Thymus (tissue), 14 donors: ENCODE measurements around the gene USP32. TPM values are rescaled to one million over a fixed set of nuclear protein-coding genes. Genes with fewer than 3 reads are reported as not detected.
"Not testable (repeated sequence)": the region's sequence is repeated elsewhere in the genome, so short reads cannot be mapped to it uniquely, and the experiment has no call there.

ENCODE experiments used
- DNase-seq, 9 donors: peaks; one replicate each; pipeline ENCODE4 v3.0.0-alpha.2; 2013; ENCODE audit warnings: low spot score in 9 of 9, low read depth in 6 of 9, missing footprints in 1 of 9
- H3K27ac ChIP-seq, 2 donors: one replicate each; pipeline ENCODE4 v1.5.1; 2013; ENCODE audit warnings: control low read depth in 1 of 2, low read depth in 1 of 2, low read length in 1 of 2, mild to moderate bottlenecking in 1 of 2, moderate library complexity in 1 of 2
- H3K27me3 ChIP-seq, 2 donors: one replicate each; pipeline ENCODE4 v1.5.1; 2013; ENCODE audit warnings: low read length in 1 of 2; ENCODE audit not compliant: control insufficient read depth in 2 of 2, insufficient read depth in 1 of 2
- H3K36me3 ChIP-seq, 2 donors: one replicate each; pipeline ENCODE4 v1.5.1; 2013; ENCODE audit warnings: low read length in 1 of 2, mild to moderate bottlenecking in 1 of 2, moderate library complexity in 1 of 2; ENCODE audit not compliant: control insufficient read depth in 2 of 2, insufficient read depth in 2 of 2
- H3K4me1 ChIP-seq, 2 donors: one replicate each; pipeline ENCODE4 v1.5.1; 2013; ENCODE audit warnings: low read length in 2 of 2; ENCODE audit not compliant: control insufficient read depth in 2 of 2, insufficient read depth in 2 of 2
- H3K4me3 ChIP-seq, 2 donors: one replicate each; pipeline ENCODE4 v1.5.1; 2013; ENCODE audit warnings: low read length in 2 of 2, control low read depth in 1 of 2, mild to moderate bottlenecking in 1 of 2
- H3K9me3 ChIP-seq, 2 donors: one replicate each; pipeline ENCODE4 v1.5.1; 2013; ENCODE audit warnings: low read length in 1 of 2, mild to moderate bottlenecking in 1 of 2; ENCODE audit not compliant: control insufficient read depth in 2 of 2, insufficient read depth in 1 of 2
- WGBS: extraction: QIAGEN DNeasy Blood & Tissue Kit; methylation state at CpG from one replicate; pipeline ENCODE4 v1.1.7; 2013; 5-methylcytosine and 5-hydroxymethylcytosine counted together
- long read RNA-seq, 10 donors: transcript quantifications; one replicate each; lab custom pipeline, GENCODE V29; 2026
- polyA plus RNA-seq: library from polyadenylated mRNA; stranded (reverse); fragments of 200-250 nt; gene quantifications from one replicate; pipeline ENCODE4 v1.2.3, GENCODE V29; 2013
- total RNA-seq: library from RNA; stranded (reverse); fragments of 120-200 nt; gene quantifications from one replicate; pipeline ENCODE4 v1.2.4, GENCODE V29; 2013
- donor health status: healthy.

Gene USP32
- 26.4 TPM for total RNA-seq
- polyA plus RNA-seq = 10.0 TPM
- long read RNA-seq, donor 1 = 0 reads
- long read RNA-seq, donor 2 = 0 reads
- long read RNA-seq, donor 3, partial matches to known transcripts = 5 of 5 reads
- long read RNA-seq, donor 3, other reads (novel, unspliced or antisense) = 0 of 5 reads
- long read RNA-seq, donor 4, partial matches to known transcripts = 0 of 1 reads
- long read RNA-seq, donor 4, other reads (novel, unspliced or antisense) = 0 of 1 reads
- long read RNA-seq, donor 5, partial matches to known transcripts = 0 of 1 reads
- long read RNA-seq, donor 5, other reads (novel, unspliced or antisense) = 0 of 1 reads
- long read RNA-seq, donor 6, full-length matches to known transcripts = 2 of 2 reads
- long read RNA-seq, donor 6, partial matches to known transcripts = 0 of 2 reads
- long read RNA-seq, donor 6, other reads (novel, unspliced or antisense) = 0 of 2 reads
- long read RNA-seq, donor 7 = 0 reads
- long read RNA-seq, donor 8, partial matches to known transcripts = 0 of 1 reads
- long read RNA-seq, donor 8, other reads (novel, unspliced or antisense) = 0 of 1 reads
- long read RNA-seq, donor 9, full-length matches to known transcripts = 1 of 1 reads
- long read RNA-seq, donor 9, partial matches to known transcripts = 0 of 1 reads
- long read RNA-seq, donor 9, other reads (novel, unspliced or antisense) = 0 of 1 reads
- long read RNA-seq, donor 10 = 0 reads

GRCh38 chr17:60392042-60392844, at the start of gene USP32:
USP32 (minus strand) TSS chr17:60392133; CDS start chr17:60391939, 194 bp downstream.
- no peaks in the 10 kb centered on the region for H3K9me3 ChIP-seq
- peak; percentile 82 to 97 (median 95) for DNase-seq
- H3K36me3 ChIP-seq = no peaks in the 10 kb centered on the region
- peaks cover 14 to 15% of the 10 kb centered on the region in 2 donors for H3K4me1 ChIP-seq
- peak within 1 kb of the TSS; percentile 79 to 80 for H3K4me3 ChIP-seq
- no peaks in the 10 kb centered on the region for H3K27me3 ChIP-seq
- WGBS = under 1% methylated on average over 68 of the region's 68 CpGs
- H3K27ac ChIP-seq = peak within 1 kb of the TSS; percentile 90 to 92

- WGBS = 66% methylated on average over 2 of the region's 2 CpGs
- no peaks in the 10 kb centered on the region for H3K9me3 ChIP-seq
- H3K4me3 ChIP-seq = no peak overlapping the region
- no peaks in the 10 kb centered on the region for H3K27me3 ChIP-seq
- peaks cover 0 to 2% of the 10 kb centered on the region in 2 donors for H3K4me1 ChIP-seq
- no peak overlapping the region for H3K27ac ChIP-seq
- DNase-seq = no peak
- no peaks in the 10 kb centered on the region for H3K36me3 ChIP-seq
Measured at GRCh38 chr17:60439501-60439900, 47.6 kb upstream of the USP32 start.

GRCh38 chr17:60436676-60437075, 44.7 kb upstream of the USP32 start:
- no peak overlapping the region for H3K27ac ChIP-seq
- WGBS = 62% methylated on average over 5 of the region's 5 CpGs
- H3K36me3 ChIP-seq = no peaks in the 10 kb centered on the region
- H3K9me3 ChIP-seq = no peaks in the 10 kb centered on the region
- no peaks in the 10 kb centered on the region for H3K27me3 ChIP-seq
- no peak for DNase-seq
- no peak overlapping the region for H3K4me3 ChIP-seq
- H3K4me1 ChIP-seq = peaks cover 0 to 2% of the 10 kb centered on the region in 2 donors

- Histone ChIP-seq H3K4me3 (no peak overlapping the region), H3K9me3 (no peaks in the 10 kb centered on the region), H3K36me3 (no peaks in the 10 kb centered on the region), H3K4me1 (peaks cover 0 to 2% of the 10 kb centered on the region in 2 donors), H3K27me3 (no peaks in the 10 kb centered on the region), H3K27ac (no peak overlapping the region)
- WGBS = 84% methylated on average over 28 of the region's 28 CpGs
- peak; percentile 29 to 76 (median 47) for DNase-seq
Measured at GRCh38 chr17:60435244-60436167, 43.6 kb upstream of the USP32 start.

- not testable (repeated sequence) for H3K27me3 ChIP-seq, DNase-seq, H3K36me3 ChIP-seq, H3K27ac ChIP-seq, H3K4me3 ChIP-seq, H3K4me1 ChIP-seq, H3K9me3 ChIP-seq
- 98% methylated on average over 4 of the region's 4 CpGs for WGBS
Measured at GRCh38 chr17:60433021-60433997, 41.4 kb upstream of the USP32 start.

- H3K27me3 ChIP-seq, H3K4me3 ChIP-seq, H3K27ac ChIP-seq, H3K4me1 ChIP-seq, DNase-seq, H3K9me3 ChIP-seq, H3K36me3 ChIP-seq: not testable (repeated sequence)
- 91% methylated on average over 7 of the region's 7 CpGs for WGBS
Measured at GRCh38 chr17:60430561-60430960, 38.6 kb upstream of the USP32 start.

GRCh38 chr17:60428491-60428890, 36.6 kb upstream of the USP32 start:
- H3K27ac ChIP-seq, H3K36me3 ChIP-seq, H3K9me3 ChIP-seq, H3K4me3 ChIP-seq, H3K4me1 ChIP-seq, H3K27me3 ChIP-seq, DNase-seq: not testable (repeated sequence)
- 86% methylated on average over 6 of the region's 6 CpGs for WGBS
